HFF-Myc (cell line): ENCODE results near the gene MPZL2.

ENCODE experiments used
- DNase-seq: peaks from one replicate; pipeline ENCODE4 v3.0.0-alpha.2; 2011; ENCODE audit warnings: low read depth; ENCODE audit errors: extremely low read depth
- H3K4me3 ChIP-seq: replicated peaks from 2 replicates; pipeline ENCODE4 v1.5.1; 2011; ENCODE audit warnings: low read depth, mild to moderate bottlenecking, control low read depth, low read length
- CTCF ChIP-seq: IDR thresholded peaks from 2 replicates; pipeline ENCODE4 v1.5.1; 2012; ENCODE audit warnings: mild to moderate bottlenecking, low read depth, low read length, control low read depth; ENCODE audit errors: missing control alignments

The MPZL2 gene

DNA sequence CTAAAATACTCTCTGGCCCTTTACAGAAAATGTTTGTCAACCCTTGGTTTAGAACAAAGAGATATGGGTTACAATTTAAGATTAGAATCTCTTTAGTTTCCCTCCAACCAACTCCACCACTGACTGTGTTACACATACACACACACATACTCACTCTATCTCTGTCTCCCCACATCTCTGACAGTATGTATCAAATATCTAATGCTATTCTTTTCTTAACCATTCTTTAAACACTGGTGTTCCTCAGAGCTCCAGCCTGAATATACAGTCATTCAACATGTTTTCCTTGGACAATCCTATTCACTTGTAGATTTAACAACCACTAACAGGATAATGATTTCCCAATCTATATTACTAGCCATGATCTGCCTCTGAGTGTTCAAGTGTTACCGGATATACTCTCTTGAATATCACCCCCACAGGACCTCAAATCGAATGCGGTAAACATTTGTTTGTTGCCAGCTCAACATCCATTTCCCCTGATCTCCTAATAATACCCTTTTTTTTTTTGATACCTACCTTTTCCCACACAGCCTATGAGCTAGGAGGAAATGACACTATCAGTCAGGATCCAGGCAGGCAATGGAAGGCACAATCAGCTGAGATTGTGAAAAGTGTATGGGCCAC lies 18.0 kb downstream of the MPZL2 start:
- DNase-seq: no peak
- TF ChIP-seq CTCF: no peak
- no peak overlapping the region for H3K4me3 ChIP-seq

DNA sequence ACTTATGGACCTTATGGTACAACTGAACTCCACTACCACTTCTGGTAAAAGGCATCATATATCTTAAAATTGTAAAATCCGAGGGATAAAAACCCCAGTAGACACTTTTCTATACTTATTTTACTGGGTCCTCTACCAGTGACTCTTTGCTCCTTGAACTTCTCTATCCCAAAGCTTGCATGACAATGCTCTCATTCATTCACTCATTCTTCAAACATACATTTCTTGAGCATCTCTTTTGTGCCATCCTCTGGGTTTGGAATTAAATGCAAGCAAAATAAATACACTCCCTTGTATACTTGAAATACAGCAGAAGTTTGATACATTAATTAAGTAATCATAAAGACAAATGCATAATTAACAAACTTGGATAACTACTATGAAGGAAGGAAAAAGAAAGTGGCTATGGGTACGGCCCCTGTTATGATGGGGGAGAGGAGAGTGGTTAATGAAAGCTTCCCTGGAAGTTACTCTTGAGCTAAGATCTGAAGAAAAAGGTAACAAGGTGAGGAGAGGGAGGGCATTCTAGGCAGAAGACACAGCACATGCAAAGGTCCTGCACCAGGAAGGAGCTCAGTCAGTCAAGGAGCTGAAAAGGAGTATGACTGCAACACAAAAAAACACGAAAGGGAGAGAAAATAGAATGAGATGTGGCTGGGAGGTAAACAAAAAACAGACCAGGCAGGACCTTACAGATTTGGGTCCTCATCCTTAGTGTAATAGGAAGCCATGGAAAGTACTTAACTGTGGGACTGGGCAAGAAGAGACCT lies 19.9 kb downstream of the MPZL2 start:
- H3K4me3 ChIP-seq: no peak overlapping the region
- DNase-seq: no peak
- TF ChIP-seq CTCF: no peak

DNA sequence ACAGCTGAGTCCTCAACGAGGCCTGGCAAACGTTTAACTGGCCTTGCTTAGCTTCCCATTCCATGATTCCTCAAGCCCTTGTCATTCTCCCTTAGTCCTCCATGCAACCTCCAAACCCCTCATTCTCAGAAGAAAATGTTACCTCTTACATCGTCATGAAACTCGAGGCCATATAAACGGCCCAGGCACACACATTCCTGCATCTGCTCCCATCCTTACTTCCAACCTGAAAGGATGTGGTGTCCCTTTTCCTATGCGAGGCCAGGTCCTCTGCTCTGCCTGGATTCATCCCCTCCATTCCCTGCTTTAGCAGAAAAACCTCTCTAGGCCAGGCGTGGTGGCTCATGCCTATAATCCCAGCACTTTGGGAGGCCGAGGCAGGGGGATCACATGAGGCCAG lies 20.9 kb downstream of the MPZL2 start:
- H3K4me3 ChIP-seq: no peak overlapping the region
- TF ChIP-seq CTCF: no peak
- DNase-seq: no peak

DNA sequence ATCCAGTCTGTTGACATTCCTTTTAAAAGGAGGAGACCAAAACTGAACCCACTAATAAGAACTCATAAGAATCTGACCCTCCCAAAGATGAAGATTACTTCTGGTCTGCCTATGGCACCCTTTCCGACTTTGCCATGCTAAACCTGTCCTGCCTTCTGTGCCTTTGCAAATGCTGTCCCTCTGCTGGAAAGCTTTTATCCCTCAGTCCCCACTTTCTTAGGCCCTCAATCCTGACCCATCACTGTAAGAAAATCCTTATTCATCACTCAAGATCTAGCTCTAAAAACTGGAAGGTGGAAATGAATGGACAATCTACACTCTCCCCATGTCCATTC lies 22.4 kb downstream of the MPZL2 start:
- DNase-seq: no peak
- H3K4me3 ChIP-seq: no peak overlapping the region
- TF ChIP-seq CTCF: no peak

DNA sequence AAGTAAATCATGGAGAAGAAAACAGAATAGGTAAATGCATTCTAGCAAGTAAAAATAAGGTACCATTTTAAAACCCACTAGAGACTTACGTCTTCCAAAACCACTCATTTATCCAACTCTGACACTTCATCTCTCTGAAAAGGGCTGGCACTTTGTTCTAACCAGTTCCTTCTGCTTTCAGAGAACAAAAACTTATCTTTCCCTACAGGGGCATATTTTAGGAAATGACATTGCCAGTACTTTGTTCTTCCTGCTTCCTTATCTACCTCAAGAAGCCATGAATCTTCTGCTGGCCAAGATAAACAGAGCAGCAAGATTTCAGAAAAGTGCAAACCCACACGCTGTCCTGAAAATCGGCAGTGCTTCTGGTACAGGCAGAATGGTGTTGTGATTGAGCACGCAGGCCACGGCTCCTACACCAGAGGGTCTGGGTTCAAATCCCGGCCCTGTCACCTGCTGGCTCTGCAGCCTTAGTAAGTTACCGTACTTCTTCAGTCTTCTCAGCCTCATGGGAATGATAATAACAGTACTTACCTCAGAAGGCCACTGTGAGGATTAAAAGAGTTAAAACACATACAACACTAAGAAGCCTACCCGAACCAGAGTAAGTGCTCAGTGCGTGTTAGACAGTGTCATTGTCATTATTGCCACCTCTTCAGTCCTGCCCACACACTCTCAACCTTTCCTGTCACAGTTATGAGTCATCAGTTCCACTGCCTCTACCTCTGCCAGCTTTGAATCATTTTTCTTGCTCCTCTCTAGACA lies 22.9 kb downstream of the MPZL2 start:
- no peak for TF ChIP-seq CTCF
- no peak overlapping the region for H3K4me3 ChIP-seq
- no peak for DNase-seq

DNA sequence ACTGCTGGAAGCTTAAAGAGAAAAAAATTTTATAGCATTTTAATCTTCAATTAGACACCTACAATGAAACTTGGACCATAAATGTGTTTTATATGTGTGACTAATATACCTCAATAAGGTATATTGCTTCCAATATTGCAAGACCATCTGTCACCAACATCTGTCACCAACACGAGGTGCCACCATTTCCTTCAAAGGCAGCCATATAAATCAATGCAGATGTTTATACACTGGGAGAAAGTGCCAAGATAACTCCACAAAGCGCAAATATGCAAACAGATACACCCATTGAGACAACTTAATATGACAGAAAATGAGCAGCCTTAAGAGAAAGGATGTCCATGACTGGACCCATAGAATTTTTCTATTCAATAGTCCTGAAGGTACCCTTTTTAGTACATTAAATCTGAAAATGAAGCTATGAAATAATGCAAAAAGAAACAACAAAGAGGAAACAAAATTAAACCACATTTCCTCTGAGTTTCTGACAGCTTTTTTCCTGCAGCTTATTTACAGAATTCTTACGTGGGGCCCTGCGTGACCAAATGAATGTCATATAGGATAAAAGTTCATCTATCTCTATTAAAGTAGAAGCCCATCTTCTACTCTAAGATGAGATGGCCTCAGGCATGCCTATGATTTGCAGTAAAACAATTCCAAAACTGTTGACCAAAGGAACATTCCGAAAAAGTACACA lies 24.4 kb downstream of the MPZL2 start:
- DNase-seq: no peak
- H3K4me3 ChIP-seq: no peak overlapping the region
- no peak for TF ChIP-seq CTCF
